K562 (cell line): Measurements from ENCODE around the gene CLIP2. TPM values are rescaled to one million over a fixed set of nuclear protein-coding genes. Genes with fewer than 3 reads are reported as not detected.

Experiments used
- CBFA2T3 ChIP-seq: fragments of 450-650 bp; IDR thresholded peaks from 2 replicates; pipeline ENCODE4 v1.6.1; 2017
- CSDE1 ChIP-seq, 2 experiments: fragments of 450-650 bp; IDR thresholded peaks; 2 replicates each; pipeline ENCODE4 v1.6.1; 2016; ENCODE audit warnings: mild to moderate bottlenecking in 1 of 2
- CTCFL ChIP-seq: IDR thresholded peaks from 2 replicates; pipeline ENCODE4 v1.6.1; 2011; ENCODE audit warnings: borderline replicate concordance, low read depth, mild to moderate bottlenecking, moderate library complexity, low read length; ENCODE audit not compliant: insufficient read depth, poor library complexity, severe bottlenecking
- E2F1 ChIP-seq: sonication (generic); formaldehyde crosslinking; IDR thresholded peaks from 2 replicates; pipeline ENCODE4 v1.8.1; 2023; ENCODE audit warnings: mild to moderate bottlenecking, missing genetic modification reagents, moderate library complexity
- FOXA1 ChIP-seq: fragments of 450-650 bp; IDR thresholded peaks from 2 replicates; pipeline ENCODE4 v1.6.1; 2016; ENCODE audit warnings: mild to moderate bottlenecking, borderline replicate concordance
- GATAD2A ChIP-seq: fragments of 450-650 bp; IDR thresholded peaks from 2 replicates; pipeline ENCODE4 v1.6.1; 2017
- HNRNPK ChIP-seq: fragments of 200-400 bp; formaldehyde crosslinking; IDR thresholded peaks from one replicate; pipeline ENCODE4 v1.6.1; 2018; ENCODE audit warnings: mild to moderate bottlenecking, low read depth, low read length; ENCODE audit not compliant: poor library complexity, severe bottlenecking
- HNRNPL ChIP-seq: fragments of 200-400 bp; formaldehyde crosslinking; IDR thresholded peaks from 2 replicates; pipeline ENCODE4 v1.6.1; 2017; ENCODE audit warnings: low read depth, mild to moderate bottlenecking, low read length
- MLX ChIP-seq, 2 experiments: fragments of 450-650 bp in 1 of 2; sonication (generic) in 1 of 2; formaldehyde crosslinking; conservative IDR thresholded peaks; 2 replicates each; pipeline versions ENCODE4 v1.4.0 to v1.8.1; 2020 to 2022; ENCODE audit warnings: mild to moderate bottlenecking in 1 of 2, missing genetic modification reagents in 1 of 2
- NCOA6 ChIP-seq: fragments of 450-650 bp; IDR thresholded peaks from 2 replicates; pipeline ENCODE4 v1.6.1; 2017; ENCODE audit warnings: mild to moderate bottlenecking
- SMAD4 ChIP-seq: fragments of 250-450 bp; sonication (Bioruptor Pico); conservative IDR thresholded peaks from 2 replicates; pipeline ENCODE4 v1.8.0; 2021; ENCODE audit warnings: inconsistent platforms, mild to moderate bottlenecking, moderate library complexity
- SREBF1 ChIP-seq: fragments of 150-350 bp; IDR thresholded peaks from 2 replicates; pipeline ENCODE4 v1.6.1; 2014; ENCODE audit warnings: antibody characterized with exemption, low read depth, low read length, borderline replicate concordance
- TAF1 ChIP-seq: IDR thresholded peaks from 2 replicates; pipeline ENCODE4 v1.6.1; 2011; ENCODE audit warnings: mild to moderate bottlenecking, low read length, moderate library complexity; ENCODE audit not compliant: insufficient read depth, control insufficient read depth, severe bottlenecking; ENCODE audit errors: extremely low read depth
- XRCC4 ChIP-seq: IDR thresholded peaks from one replicate; pipeline ENCODE4 v1.6.1; 2011; ENCODE audit not compliant: insufficient read depth, insufficient read length; ENCODE audit errors: extremely low read depth
- ZBTB34 ChIP-seq: fragments of 250-450 bp; sonication (Bioruptor Pico); IDR thresholded peaks from 2 replicates; pipeline ENCODE4 v1.8.0; 2021; ENCODE audit warnings: mild to moderate bottlenecking, moderate library complexity
- ZBTB49 ChIP-seq: sonication (generic); formaldehyde crosslinking; IDR thresholded peaks from 2 replicates; pipeline ENCODE4 v1.8.0; 2022; ENCODE audit warnings: missing genetic modification reagents, mild to moderate bottlenecking, borderline replicate concordance
- ZKSCAN8 ChIP-seq: fragments of 200-800 bp; sonication (Bioruptor generic); IDR thresholded peaks from 2 replicates; pipeline ENCODE4 v1.6.1; 2016; ENCODE audit warnings: missing genetic modification characterization, missing compliant biosample characterization
- ZNF143 ChIP-seq: sonication (generic); formaldehyde crosslinking; IDR thresholded peaks from 2 replicates; pipeline ENCODE4 v1.9.0; 2022; ENCODE audit warnings: mild to moderate bottlenecking, missing genetic modification reagents
- ZNF24 ChIP-seq: fragments of 450-650 bp; IDR thresholded peaks from 2 replicates; pipeline ENCODE4 v1.6.1; 2016
- ZNF41 ChIP-seq: fragments of 250-450 bp; sonication (Bioruptor Pico); conservative IDR thresholded peaks from 2 replicates; pipeline ENCODE4 v1.4.0; 2020; ENCODE audit warnings: mild to moderate bottlenecking
- ZNF785 ChIP-seq: fragments of 250-450 bp; sonication (Bioruptor Pico); IDR thresholded peaks from 2 replicates; pipeline ENCODE4 v1.4.0; 2020; ENCODE audit warnings: mild to moderate bottlenecking
- polyA plus RNA-seq, 8 experiments: library from polyadenylated mRNA; depleted of rRNA in 4 of 8; stranded (reverse) in 5 of 8; unstranded in 3 of 8; fragments of >200 nt; fragmentation: Nextera tagmentation in 2 of 8; fragmentation: Illumina TruSeq in 1 of 8; extraction: Ambion mirVana in 2 of 8; extraction: Trizol in 1 of 8; gene quantifications; 2 replicates each; pipeline versions ENCODE4 v1.2.1 to v1.2.3, GENCODE V29; 2011 to 2014; ENCODE audit warnings: inconsistent platforms in 1 of 8, missing spikeins in 1 of 8
- total RNA-seq, 7 experiments: library from RNA; depleted of rRNA in 6 of 7; stranded (reverse); fragments of >200 nt in 6 of 7; fragmentation: Illumina TruSeq in 2 of 7; extraction: Trizol in 2 of 7; gene quantifications; 2 replicates each; pipeline versions ENCODE4 v1.2.1 to v1.2.3, GENCODE V29; 2011 to 2021; ENCODE audit warnings: low replicate concordance in 1 of 7

Gene CLIP2
- total and polyA plus RNA-seq, 9 of the 15 experiments (the other 6 are each of a cell fraction or from before 2014, with no cell fraction given), result 0.07 to 5.4 (median 2.1) TPM

GRCh38 chr7:74254129-74254857, 34.9 kb upstream of the CLIP2 start, which contains the start of gene RFC2 (continued):
- no peak for TF ChIP-seq CTCFL
- peak; percentile 92 for TF ChIP-seq HNRNPL
- no peak for TF ChIP-seq ZNF785
- TF ChIP-seq XRCC4, result no peak
- TF ChIP-seq TAF1, result peak; percentile 86
- TF ChIP-seq SMAD4 (CRISPR knock-in tag), result no peak
- TF ChIP-seq ZBTB34 (CRISPR knock-in tag), result no peak
- no peak for TF ChIP-seq GATAD2A
- 0 out of 2 replicates have a peak, but pooled peaks have one; percentile 16 for TF ChIP-seq SREBF1
- no peak for TF ChIP-seq MLX (CRISPR knock-in tag; conservative IDR thresholded peaks at IDR 0.05)
- TF ChIP-seq ZNF24, result no peak
- TF ChIP-seq ZBTB49 (CRISPR knock-in tag), result no peak; the same call in 1 of the 2 replicates
- peak; percentile 99 for TF ChIP-seq E2F1 (CRISPR knock-in tag)
- TF ChIP-seq NCOA6, result no peak
- TF ChIP-seq ZKSCAN8 (CRISPR knock-in tag), result no peak
- no peak for TF ChIP-seq ZNF41 (CRISPR knock-in tag)
- no peak for TF ChIP-seq ZNF143 (CRISPR knock-in tag)
- peak in 1 of 2 experiments; percentile 97; a peak in 2 of 4 replicates for TF ChIP-seq CSDE1 (IDR thresholded peaks at IDR 0.05)
- no peak for TF ChIP-seq CBFA2T3
- no peak for TF ChIP-seq FOXA1
- no peak for TF ChIP-seq HNRNPK
